Retinal pigment epithelial cell (primary cell): ENCODE results near the gene SLC46A3.
A peak's percentile ranks its signal among the peaks of the same experiment; 100 is the strongest.

Source experiments
- DNase-seq: peaks from one replicate; pipeline ENCODE4 v3.0.0-alpha.2; 2010; ENCODE audit warnings: low read depth
- H3K4me3 ChIP-seq: 2 replicates; pipeline ENCODE4 v1.5.1; 2011; ENCODE audit warnings: mild to moderate bottlenecking, low read length, control low read depth, moderate library complexity
- CTCF ChIP-seq: conservative IDR thresholded peaks from 2 replicates; pipeline ENCODE4 v1.5.1; 2011; ENCODE audit warnings: low read depth, low read length, control low read depth, inconsistent platforms

SLC46A3 gene

GRCh38 chr13:28734906-28735305, 16.1 kb upstream of the SLC46A3 start:
- DNase-seq, result no peak
- no peak overlapping the region for H3K4me3 ChIP-seq
- no peak for TF ChIP-seq CTCF

- H3K4me3 ChIP-seq, result no peak overlapping the region
- no peak for TF ChIP-seq CTCF
- DNase-seq, result no peak
Measured at GRCh38 chr13:28730762-28731161, 12.0 kb upstream of the SLC46A3 start.

GRCh38 chr13:28729541-28729940, 10.8 kb upstream of the SLC46A3 start:
- no peak for DNase-seq
- H3K4me3 ChIP-seq, result no peak overlapping the region
- TF ChIP-seq CTCF, result no peak

- no peak for DNase-seq
Measured at GRCh38 chr13:28728642-28729041, 9.9 kb upstream of the SLC46A3 start.

GRCh38 chr13:28725046-28725610, 6.4 kb upstream of the SLC46A3 start:
- TF ChIP-seq CTCF, result no peak
- H3K4me3 ChIP-seq, result no peak overlapping the region
- no peak for DNase-seq

More at GRCh38 chr13:28728642-28729041, 9.9 kb upstream of the SLC46A3 start:
- H3K4me3 ChIP-seq, result no peak overlapping the region
- no peak for TF ChIP-seq CTCF

- TF ChIP-seq CTCF, result no peak
- no peak for DNase-seq
- H3K4me3 ChIP-seq, result no peak overlapping the region
Measured at GRCh38 chr13:28723806-28724205, 5.0 kb upstream of the SLC46A3 start.

GRCh38 chr13:28719227-28720055, 671 bp upstream of the SLC46A3 start:
- peak overlapping the region; percentile 70 for H3K4me3 ChIP-seq
- no peak for TF ChIP-seq CTCF
- no peak for DNase-seq
